HEK293T (cell line): ENCODE measurements around the gene ATP1A3.

ENCODE experiments used
- FOXM1 ChIP-seq: fragments of 450-650 bp; IDR thresholded peaks from 2 replicates; pipeline ENCODE4 v1.6.1; 2017; ENCODE audit warnings: mild to moderate bottlenecking, borderline replicate concordance
- SP1 ChIP-seq: fragments of 450-650 bp; IDR thresholded peaks from 2 replicates; pipeline ENCODE4 v1.6.1; 2017

DNA sequence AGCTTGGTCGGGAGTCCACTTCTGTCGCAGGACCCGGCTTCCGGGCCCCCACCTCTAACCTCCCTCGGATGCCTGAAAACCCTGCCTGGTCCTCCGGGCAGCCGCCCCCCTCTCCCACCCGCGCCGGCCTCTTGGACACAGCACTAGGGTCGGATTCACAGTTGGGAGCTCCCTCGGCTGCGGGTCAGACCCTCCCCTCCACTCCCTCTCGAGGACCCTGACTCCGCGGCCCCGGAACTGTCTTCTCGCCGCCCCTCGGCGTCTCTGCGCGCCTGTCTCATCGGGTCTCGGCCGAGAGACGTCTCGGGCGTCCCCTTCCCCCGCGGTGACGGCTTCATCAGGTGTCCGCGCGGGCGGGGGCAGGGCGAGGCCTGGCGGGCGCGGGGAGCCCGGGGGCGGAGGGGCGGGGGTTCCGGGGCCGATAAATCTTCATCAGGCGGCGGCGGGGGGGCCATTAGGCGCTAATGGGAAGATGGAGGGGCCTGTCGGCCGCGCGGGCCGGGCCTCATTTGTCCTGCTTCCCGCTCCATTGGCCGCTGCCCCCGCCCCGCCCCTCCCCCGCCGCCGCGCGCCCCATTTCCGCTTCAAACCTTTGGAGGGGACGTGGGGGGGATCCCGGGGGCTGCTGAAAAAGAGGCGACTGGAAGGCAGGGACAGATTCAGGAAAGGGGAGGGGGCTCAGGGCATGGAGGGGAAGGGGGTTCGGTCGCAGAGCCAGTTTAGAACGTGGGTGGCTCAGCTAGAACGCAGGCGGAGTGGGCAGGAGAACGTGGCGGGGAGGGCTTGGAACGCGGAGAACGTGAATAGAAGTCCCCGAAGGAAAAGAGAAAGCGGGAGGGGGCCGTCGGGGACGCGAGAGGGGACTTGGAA, 53.9 kb downstream of the ATP1A3 start:
- TF ChIP-seq FOXM1 (no peak), SP1 (no peak)
